ENCODE results near the gene ATP4B. TPM values are rescaled to one million over a fixed set of nuclear protein-coding genes. Genes with fewer than 3 reads are reported as not detected.

Gene ATP4B
- total and polyA plus RNA-seq, 2 experiments from 2014 or later: 16.2 to 30.8 TPM

GRCh38 chr13:113605461-113605860 lies 52.5 kb downstream of the ATP4B start:
- WGBS (ENCODE audit: low lambda C conversion rate, missing lambda C conversion rate): 95% methylated on average over 8 of the region's 8 CpGs
- TF ChIP-seq CTCF (IDR thresholded peaks at IDR 0.05; ENCODE audit: poor library complexity) (no peak), EZH2phosphoT487 (IDR thresholded peaks at IDR 0.05; ENCODE audit: low read depth, severe bottlenecking, unreplicated experiment) (no peak), EZH2 (IDR thresholded peaks at IDR 0.05; ENCODE audit: borderline replicate concordance) (no peak)
- H3K4me2 ChIP-seq: no peak overlapping the region
- H3K36me3 ChIP-seq (replicated peaks; ENCODE audit: insufficient read depth, low read depth): no peaks in the 10 kb centered on the region
- no peaks in the 10 kb centered on the region for H3K4me1 ChIP-seq (ENCODE audit: insufficient read depth)
- no peak overlapping the region for H3K4me3 ChIP-seq
- H3K27ac ChIP-seq: no peak overlapping the region
- DNase-seq (ENCODE audit: low spot score): no peak
- no peak overlapping the region for H2AFZ ChIP-seq
- no peaks in the 10 kb centered on the region for H3K27me3 ChIP-seq
- H3K79me2 ChIP-seq: peaks cover 78% of the 10 kb centered on the region
- H3K9me2 ChIP-seq (replicated peaks; ENCODE audit: insufficient read depth): no peaks in the 10 kb centered on the region
- no peaks in the 10 kb centered on the region for H3K9me3 ChIP-seq (ENCODE audit: low read depth)
- H4K20me1 ChIP-seq (ENCODE audit: insufficient read depth, poor library complexity, severe bottlenecking): no peaks in the 10 kb centered on the region

GRCh38 chr13:113604186-113604585 lies 53.8 kb downstream of the ATP4B start:
- Histone ChIP-seq H3K27me3 (no peaks in the 10 kb centered on the region), H3K4me2 (no peak overlapping the region), H2AFZ (no peak overlapping the region), H3K4me3 (no peak overlapping the region), H3K36me3 (replicated peaks; ENCODE audit: insufficient read depth, low read depth) (no peaks in the 10 kb centered on the region), H3K79me2 (peaks cover 78% of the 10 kb centered on the region), H3K4me1 (ENCODE audit: insufficient read depth) (no peaks in the 10 kb centered on the region), H3K27ac (no peak overlapping the region), H3K9me2 (replicated peaks; ENCODE audit: insufficient read depth) (no peaks in the 10 kb centered on the region), H3K9me3 (ENCODE audit: low read depth) (no peaks in the 10 kb centered on the region), H4K20me1 (ENCODE audit: insufficient read depth, poor library complexity, severe bottlenecking) (no peaks in the 10 kb centered on the region)
- TF ChIP-seq EZH2 (IDR thresholded peaks at IDR 0.05; ENCODE audit: borderline replicate concordance) (no peak), CTCF (IDR thresholded peaks at IDR 0.05; ENCODE audit: poor library complexity) (no peak), EZH2phosphoT487 (IDR thresholded peaks at IDR 0.05; ENCODE audit: low read depth, severe bottlenecking, unreplicated experiment) (no peak)
- DNase-seq (ENCODE audit: low spot score): no peak
- 100% methylated on average over 1 of the region's 1 CpG for WGBS (ENCODE audit: low lambda C conversion rate, missing lambda C conversion rate)

GRCh38 chr13:113603116-113603710 lies 54.8 kb downstream of the ATP4B start:
- H3K36me3 ChIP-seq (replicated peaks; ENCODE audit: insufficient read depth, low read depth): no peaks in the 10 kb centered on the region
- no peaks in the 10 kb centered on the region for H3K27me3 ChIP-seq
- H3K9me3 ChIP-seq (ENCODE audit: low read depth): no peaks in the 10 kb centered on the region
- no peak overlapping the region for H3K4me2 ChIP-seq
- WGBS (ENCODE audit: low lambda C conversion rate, missing lambda C conversion rate): 86% methylated on average over 13 of the region's 13 CpGs
- no peaks in the 10 kb centered on the region for H4K20me1 ChIP-seq (ENCODE audit: insufficient read depth, poor library complexity, severe bottlenecking)
- H3K4me1 ChIP-seq (ENCODE audit: insufficient read depth): no peaks in the 10 kb centered on the region
- no peak overlapping the region for H3K4me3 ChIP-seq
- peaks cover 79% of the 10 kb centered on the region for H3K79me2 ChIP-seq
- TF ChIP-seq EZH2 (IDR thresholded peaks at IDR 0.05; ENCODE audit: borderline replicate concordance) (no peak), EZH2phosphoT487 (IDR thresholded peaks at IDR 0.05; ENCODE audit: low read depth, severe bottlenecking, unreplicated experiment) (no peak), CTCF (IDR thresholded peaks at IDR 0.05; ENCODE audit: poor library complexity) (no peak)
- DNase-seq (ENCODE audit: low spot score): no peak
- no peaks in the 10 kb centered on the region for H3K9me2 ChIP-seq (replicated peaks; ENCODE audit: insufficient read depth)
- H3K27ac ChIP-seq: no peak overlapping the region
- H2AFZ ChIP-seq: no peak overlapping the region
